Smooth muscle cell of the brain vasculature (primary cell): ENCODE measurements around the gene ACER1.
"Not testable (repeated sequence)": the region's sequence is repeated elsewhere in the genome, so short reads cannot be mapped to it uniquely, and the experiment has no call there.

Experiments used
- DNase-seq: peaks from one replicate; pipeline ENCODE4 v3.0.0-alpha.2; 2012; ENCODE audit warnings: low read depth, low spot score

The ACER1 gene

GRCh38 chr19:6357174-6357573, 23.8 kb upstream of the ACER1 start:
- DNase-seq = no peak

GRCh38 chr19:6355321-6356040, 22.1 kb upstream of the ACER1 start:
- not testable (repeated sequence) for DNase-seq

GRCh38 chr19:6354098-6354674, 20.8 kb upstream of the ACER1 start:
- DNase-seq = no peak

- DNase-seq = no peak
These were observed 19.2 kb upstream of the ACER1 start for GRCh38 chr19:6352381-6353165.

- DNase-seq = no peak
These were observed 17.3 kb upstream of the ACER1 start for GRCh38 chr19:6350688-6351087.

- not testable (repeated sequence) for DNase-seq
These were observed 15.9 kb upstream of the ACER1 start for GRCh38 chr19:6349271-6349670.

GRCh38 chr19:6343462-6343861, 10.1 kb upstream of the ACER1 start:
- no peak for DNase-seq

GRCh38 chr19:6340493-6341201, 7.2 kb upstream of the ACER1 start:
- DNase-seq = no peak

- DNase-seq = no peak
These were observed 1.3 kb upstream of the ACER1 start for GRCh38 chr19:6334490-6335285.

- DNase-seq = no peak
These were observed 6.6 kb downstream of the ACER1 start for GRCh38 chr19:6326815-6327214.

GRCh38 chr19:6325614-6326013, 7.8 kb downstream of the ACER1 start:
- no peak for DNase-seq

GRCh38 chr19:6324757-6325156, 8.7 kb downstream of the ACER1 start:
- no peak for DNase-seq

- DNase-seq = no peak
These were observed 11.1 kb downstream of the ACER1 start for GRCh38 chr19:6322284-6322683.

GRCh38 chr19:6319376-6319775, 14.0 kb downstream of the ACER1 start:
- DNase-seq = no peak

- DNase-seq = peak; percentile 3
These were observed 14.6 kb downstream of the ACER1 start for GRCh38 chr19:6318772-6319171.

GRCh38 chr19:6315646-6316045, 17.8 kb downstream of the ACER1 start:
- DNase-seq = not testable (repeated sequence)

- DNase-seq = no peak
These were observed 19.9 kb downstream of the ACER1 start for GRCh38 chr19:6313398-6313969.

GRCh38 chr19:6312018-6312417, 21.4 kb downstream of the ACER1 start:
- DNase-seq = no peak

- no peak for DNase-seq
These were observed 35.0 kb downstream of the ACER1 start for GRCh38 chr19:6298413-6298812.

GRCh38 chr19:6297202-6297601, 36.2 kb downstream of the ACER1 start:
- no peak for DNase-seq

- no peak for DNase-seq
These were observed 41.4 kb downstream of the ACER1 start for GRCh38 chr19:6292006-6292405.
